Caco-2 (cell line): ENCODE results near the gene STUM. TPM values are rescaled to one million over a fixed set of nuclear protein-coding genes. Genes with fewer than 3 reads are reported as not detected.

Experiments used
- BruUV-seq: library from RNA; stranded (reverse); fragments of 400-500 nt; replicated peaks from 2 replicates; lab custom pipeline; 2021; lab: Mats Ljungman, UMichigan
- CTCF ChIA-PET: fragments of 300-600 bp; sonication (Branson Sonifier 250); formaldehyde crosslinking; loops from one replicate; lab custom pipeline; 2022; ENCODE audit warnings: antibody characterized with exemption; lab: Charles Lee
- POLR2A ChIA-PET: fragments of 300-600 bp; sonication (Branson Sonifier 250); formaldehyde crosslinking; loops from one replicate; lab custom pipeline; 2022; ENCODE audit warnings: antibody characterized with exemption; lab: Charles Lee
- DNase-seq, 2 experiments: peaks; one replicate each; pipeline versions ENCODE4 v3.0.0 to v3.0.0-alpha.2; 2020 to 2022
- H3K27me3 ChIP-seq: replicated peaks from 2 replicates; pipeline ENCODE4 v1.6.0; 2011; ENCODE audit warnings: low read length; ENCODE audit not compliant: control insufficient read depth, insufficient read depth
- H3K36me3 ChIP-seq: 2 replicates; pipeline ENCODE4 v1.5.1; 2011; ENCODE audit warnings: low read length; ENCODE audit not compliant: control insufficient read depth, insufficient read depth
- H3K4me1 ChIP-seq: fragments of 250-450 bp; sonication (Bioruptor Pico); 2 replicates; pipeline ENCODE4 v1.5.1; 2020; ENCODE audit warnings: mild to moderate bottlenecking
- H3K4me3 ChIP-seq: 2 replicates; pipeline ENCODE4 v1.5.1; 2011; ENCODE audit warnings: low read depth, mild to moderate bottlenecking, control low read depth, low read length
- H3K9me3 ChIP-seq: fragments of 250-450 bp; sonication (Bioruptor Pico); 2 replicates; pipeline ENCODE4 v1.5.1; 2020; ENCODE audit warnings: mild to moderate bottlenecking, moderate library complexity
- H3K27ac Mint-ChIP-seq: one replicate; pipeline ENCODE4 v1.8.0; 2022; ENCODE audit warnings: mixed read lengths; ENCODE audit not compliant: unreplicated experiment
- H3K27me3 Mint-ChIP-seq: one replicate; pipeline ENCODE4 v1.8.0; 2022; ENCODE audit warnings: mixed read lengths; ENCODE audit not compliant: insufficient read depth, unreplicated experiment
- H3K36me3 Mint-ChIP-seq: one replicate; pipeline ENCODE4 v1.8.0; 2022; ENCODE audit warnings: mild to moderate bottlenecking, mixed read lengths; ENCODE audit not compliant: insufficient read depth, unreplicated experiment
- H3K4me1 Mint-ChIP-seq: one replicate; pipeline ENCODE4 v1.8.0; 2022; ENCODE audit warnings: low read depth, mixed read lengths; ENCODE audit not compliant: unreplicated experiment
- H3K4me3 Mint-ChIP-seq: one replicate; pipeline ENCODE4 v1.8.0; 2022; ENCODE audit warnings: mild to moderate bottlenecking, moderate library complexity, mixed read lengths; ENCODE audit not compliant: unreplicated experiment
- H3K9me3 Mint-ChIP-seq: one replicate; pipeline ENCODE4 v1.8.0; 2022; ENCODE audit warnings: mixed read lengths; ENCODE audit not compliant: unreplicated experiment
- CTCF ChIP-seq, 2 experiments: fragments of 200-600 bp in 1 of 2; IDR thresholded peaks; 1 replicate in 1 of 2; 2 replicates in 1 of 2; pipeline versions ENCODE4 v1.5.1 to v1.8.0; 2011 to 2022; ENCODE audit warnings: antibody characterized with exemption in 1 of 2, control low read depth in 1 of 2, inconsistent platforms in 1 of 2, low read depth in 1 of 2, low read length in 1 of 2, mild to moderate bottlenecking in 1 of 2, moderate library complexity in 1 of 2; ENCODE audit not compliant: insufficient read depth in 1 of 2, severe bottlenecking in 1 of 2, unreplicated experiment in 1 of 2
- intact Hi-C: fragments of 100-400 bp; cut with micrococcal nuclease; formaldehyde crosslinking; loops from one replicate; pipeline ENCODE4 v1.10.0; 2022; ENCODE audit not compliant: unreplicated experiment
- total RNA-seq: library from RNA; stranded (reverse); gene quantifications from 2 replicates; pipeline ENCODE4 v1.2.3, GENCODE V29; 2022

The STUM gene
- total RNA-seq, 1 experiment from 2014 or later, result 1.7 TPM

DNA sequence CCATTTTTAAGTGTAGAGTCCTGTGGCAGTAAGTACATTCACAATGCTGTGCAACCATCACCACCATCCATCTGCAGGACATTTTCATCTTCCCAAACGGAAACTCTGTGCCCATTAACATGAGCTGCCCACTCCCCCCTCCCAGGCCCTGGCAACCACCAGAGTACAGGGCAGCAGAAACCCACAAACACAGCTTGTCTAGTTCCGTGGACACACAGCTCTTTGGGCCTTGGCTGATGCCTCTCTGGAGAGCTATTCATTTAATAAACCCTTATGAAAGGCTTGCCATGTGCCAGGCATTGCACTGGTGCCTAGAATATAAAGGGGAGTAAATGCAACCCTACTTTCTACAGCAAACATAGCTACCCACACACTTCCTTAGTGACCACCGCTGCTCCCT is 28.0 kb downstream of the STUM start:
- Histone ChIP-seq H3K9me3 (no peaks in the 10 kb centered on the region), H3K36me3 (no peaks in the 10 kb centered on the region), H3K4me1 (no peaks in the 10 kb centered on the region), H3K4me3 (no peak overlapping the region), H3K27me3 (no peaks in the 10 kb centered on the region)
- no TSS peak for BruUV-seq
- CTCF ChIA-PET, result no interaction called here
- no peak for DNase-seq
- intact Hi-C loops, result no loop called here
- Mint-ChIP-seq H3K4me1 (no peaks in the 10 kb centered on the region), H3K36me3 (no peaks in the 10 kb centered on the region), H3K4me3 (no peak overlapping the region), H3K9me3 (no peaks in the 10 kb centered on the region), H3K27ac (no peak overlapping the region), H3K27me3 (no peaks in the 10 kb centered on the region)
- POLR2A ChIA-PET, result no interaction called here
- TF ChIP-seq CTCF (IDR thresholded peaks at IDR 0.05; ENCODE audit: insufficient read depth in 1 of 2, low read depth in 1 of 2, low read length in 1 of 2, severe bottlenecking in 1 of 2, unreplicated experiment in 1 of 2), result no peak

- no peak for TF ChIP-seq CTCF (IDR thresholded peaks at IDR 0.05; ENCODE audit: insufficient read depth in 1 of 2, low read depth in 1 of 2, low read length in 1 of 2, severe bottlenecking in 1 of 2, unreplicated experiment in 1 of 2)
- Histone ChIP-seq H3K9me3 (no peaks in the 10 kb centered on the region), H3K4me1 (no peaks in the 10 kb centered on the region), H3K36me3 (no peaks in the 10 kb centered on the region), H3K4me3 (no peak overlapping the region), H3K27me3 (no peaks in the 10 kb centered on the region)
- POLR2A ChIA-PET, result no interaction called here
- no TSS peak for BruUV-seq
- CTCF ChIA-PET, result no interaction called here
- Mint-ChIP-seq H3K27me3 (no peaks in the 10 kb centered on the region), H3K4me1 (no peaks in the 10 kb centered on the region), H3K36me3 (no peaks in the 10 kb centered on the region), H3K9me3 (no peaks in the 10 kb centered on the region), H3K27ac (no peak overlapping the region), H3K4me3 (no peak overlapping the region)
- no peak for DNase-seq
- intact Hi-C loops, result no loop called here
Measured at GRCh38 chr1:226577401-226578180, 29.0 kb downstream of the STUM start.

DNA sequence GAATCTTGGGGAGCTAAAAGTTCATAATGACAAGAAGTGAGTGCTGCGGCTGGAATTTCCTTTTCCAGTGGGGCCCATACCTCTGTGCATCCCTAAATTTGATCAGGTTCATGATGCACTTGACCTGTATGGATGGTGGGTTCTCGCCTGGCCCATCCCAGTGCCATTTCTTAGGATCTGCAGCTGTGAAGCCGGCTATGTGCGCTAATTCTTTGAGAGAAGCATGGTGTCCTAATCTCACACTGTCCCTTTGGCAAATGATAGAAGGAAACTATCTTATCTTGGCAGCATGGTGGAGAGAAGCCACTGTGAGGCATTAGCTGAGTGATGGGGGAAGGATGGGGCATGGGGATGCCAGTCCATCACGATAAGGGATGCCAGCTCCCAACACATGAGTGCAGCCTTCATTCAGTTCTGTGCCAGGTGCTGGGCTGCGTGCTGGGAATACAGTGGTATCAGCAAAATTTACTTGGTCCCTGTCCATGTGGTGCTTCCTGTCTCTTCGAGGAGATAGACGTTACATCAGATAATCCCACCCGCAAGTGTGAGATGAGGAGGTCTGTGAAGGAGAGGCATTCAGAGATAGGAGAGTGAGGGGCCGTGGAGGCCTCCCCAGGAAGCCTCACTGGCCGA is 30.5 kb downstream of the STUM start:
- intact Hi-C loops, result no loop called here
- H3K4me3 Mint-ChIP-seq, result no peak overlapping the region
- H3K4me1 Mint-ChIP-seq, result no peaks in the 10 kb centered on the region
- DNase-seq, result no peak
- no peaks in the 10 kb centered on the region for H3K36me3 Mint-ChIP-seq
- H3K27me3 Mint-ChIP-seq, result no peaks in the 10 kb centered on the region
- Histone ChIP-seq H3K4me3 (no peak overlapping the region), H3K36me3 (no peaks in the 10 kb centered on the region), H3K4me1 (no peaks in the 10 kb centered on the region), H3K9me3 (no peaks in the 10 kb centered on the region), H3K27me3 (no peaks in the 10 kb centered on the region)
- TF ChIP-seq CTCF (IDR thresholded peaks at IDR 0.05; ENCODE audit: insufficient read depth in 1 of 2, low read depth in 1 of 2, low read length in 1 of 2, severe bottlenecking in 1 of 2, unreplicated experiment in 1 of 2), result no peak
- BruUV-seq, result no TSS peak
- no peak overlapping the region for H3K27ac Mint-ChIP-seq
- ChIA-PET POLR2A (no interaction called here), CTCF (no interaction called here)
- no peaks in the 10 kb centered on the region for H3K9me3 Mint-ChIP-seq
